ENCODE measurements around the gene MXRA5. TPM values are rescaled to one million over a fixed set of nuclear protein-coding genes. Genes with fewer than 3 reads are reported as not detected.
"Not testable (repeated sequence)": the region's sequence is repeated elsewhere in the genome, so short reads cannot be mapped to it uniquely, and the experiment has no call there.

The MXRA5 gene
- total RNA-seq, 1 donor from 2014 or later: 0.25 TPM

DNA sequence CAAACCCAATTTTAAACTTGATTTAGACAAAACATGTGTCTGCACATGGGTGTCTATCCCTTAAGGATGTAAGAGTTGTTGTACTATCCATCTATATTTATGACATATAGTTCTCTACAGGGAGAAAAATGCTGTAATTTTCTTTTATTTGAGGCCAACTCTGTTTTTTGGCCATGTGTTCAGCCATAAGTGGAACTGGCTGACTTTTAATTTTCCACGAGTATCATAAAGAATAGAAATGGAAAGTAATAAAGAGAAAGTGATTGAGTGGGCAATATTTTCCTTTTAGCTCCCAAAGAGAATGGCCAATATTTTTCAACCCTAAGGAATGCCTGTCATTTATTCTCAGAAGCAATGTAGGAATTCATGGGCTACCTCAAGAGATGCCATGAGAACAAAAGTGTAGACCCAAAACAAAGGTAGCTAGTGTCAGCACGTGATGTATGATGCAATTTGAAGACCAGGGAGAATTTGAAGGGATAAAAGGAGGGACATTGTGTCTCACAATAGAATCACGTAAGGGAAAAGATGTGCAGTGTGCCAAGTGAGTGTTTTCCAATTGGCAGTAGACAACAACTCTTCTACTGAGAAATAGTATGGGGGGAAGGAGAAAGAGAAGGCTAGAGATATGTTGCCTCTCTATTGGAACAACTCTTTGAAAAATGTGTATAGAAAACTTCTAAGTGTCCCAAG, 27.8 kb upstream of the MXRA5 start:
- TF ChIP-seq, protein P1, sequence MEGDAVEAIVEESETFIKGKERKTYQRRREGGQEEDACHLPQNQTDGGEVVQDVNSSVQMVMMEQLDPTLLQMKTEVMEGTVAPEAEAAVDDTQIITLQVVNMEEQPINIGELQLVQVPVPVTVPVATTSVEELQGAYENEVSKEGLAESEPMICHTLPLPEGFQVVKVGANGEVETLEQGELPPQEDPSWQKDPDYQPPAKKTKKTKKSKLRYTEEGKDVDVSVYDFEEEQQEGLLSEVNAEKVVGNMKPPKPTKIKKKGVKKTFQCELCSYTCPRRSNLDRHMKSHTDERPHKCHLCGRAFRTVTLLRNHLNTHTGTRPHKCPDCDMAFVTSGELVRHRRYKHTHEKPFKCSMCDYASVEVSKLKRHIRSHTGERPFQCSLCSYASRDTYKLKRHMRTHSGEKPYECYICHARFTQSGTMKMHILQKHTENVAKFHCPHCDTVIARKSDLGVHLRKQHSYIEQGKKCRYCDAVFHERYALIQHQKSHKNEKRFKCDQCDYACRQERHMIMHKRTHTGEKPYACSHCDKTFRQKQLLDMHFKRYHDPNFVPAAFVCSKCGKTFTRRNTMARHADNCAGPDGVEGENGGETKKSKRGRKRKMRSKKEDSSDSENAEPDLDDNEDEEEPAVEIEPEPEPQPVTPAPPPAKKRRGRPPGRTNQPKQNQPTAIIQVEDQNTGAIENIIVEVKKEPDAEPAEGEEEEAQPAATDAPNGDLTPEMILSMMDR (IDR thresholded peaks at IDR 0.05; ENCODE audit: partially characterized antibody, unreplicated experiment): no peak
- Mint-ChIP-seq H3K27me3 (ENCODE audit: unreplicated experiment) (no peaks in the 10 kb centered on the region), H3K4me1 (ENCODE audit: low read depth, unreplicated experiment) (no peaks in the 10 kb centered on the region), H3K4me3 (ENCODE audit: unreplicated experiment) (no peak overlapping the region), H3K9me3 (ENCODE audit: unreplicated experiment) (no peaks in the 10 kb centered on the region), H3K27ac (ENCODE audit: unreplicated experiment) (no peak overlapping the region), H3K36me3 (ENCODE audit: unreplicated experiment) (no peaks in the 10 kb centered on the region)
- DNase-seq: no peak

DNA sequence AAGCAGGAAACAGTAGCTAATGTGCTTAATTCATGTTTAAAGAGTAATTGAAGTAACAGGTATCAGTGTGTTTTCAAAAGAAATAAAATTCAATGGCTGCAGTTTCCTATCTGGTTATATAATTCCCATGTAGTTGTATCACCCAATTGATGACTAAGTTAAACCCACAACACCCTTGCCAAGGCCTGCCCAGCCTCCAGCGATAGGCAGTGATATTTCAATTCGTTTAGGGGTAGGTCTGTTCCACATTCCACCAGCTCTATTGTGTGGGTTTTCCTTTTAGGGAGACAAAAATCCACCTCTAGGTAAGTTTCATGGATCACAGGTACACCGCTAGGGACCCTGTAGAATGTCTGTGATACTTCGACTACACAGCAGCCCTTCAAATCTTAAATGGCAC, 24.7 kb upstream of the MXRA5 start:
- Mint-ChIP-seq H3K4me1 (ENCODE audit: low read depth, unreplicated experiment) (no peaks in the 10 kb centered on the region), H3K4me3 (ENCODE audit: unreplicated experiment) (no peak overlapping the region), H3K27me3 (ENCODE audit: unreplicated experiment) (no peaks in the 10 kb centered on the region), H3K27ac (ENCODE audit: unreplicated experiment) (no peak overlapping the region), H3K9me3 (ENCODE audit: unreplicated experiment) (no peaks in the 10 kb centered on the region), H3K36me3 (ENCODE audit: unreplicated experiment) (no peaks in the 10 kb centered on the region)
- no peak for DNase-seq
- TF ChIP-seq, protein P1 (IDR thresholded peaks at IDR 0.05; ENCODE audit: partially characterized antibody, unreplicated experiment): no peak

DNA sequence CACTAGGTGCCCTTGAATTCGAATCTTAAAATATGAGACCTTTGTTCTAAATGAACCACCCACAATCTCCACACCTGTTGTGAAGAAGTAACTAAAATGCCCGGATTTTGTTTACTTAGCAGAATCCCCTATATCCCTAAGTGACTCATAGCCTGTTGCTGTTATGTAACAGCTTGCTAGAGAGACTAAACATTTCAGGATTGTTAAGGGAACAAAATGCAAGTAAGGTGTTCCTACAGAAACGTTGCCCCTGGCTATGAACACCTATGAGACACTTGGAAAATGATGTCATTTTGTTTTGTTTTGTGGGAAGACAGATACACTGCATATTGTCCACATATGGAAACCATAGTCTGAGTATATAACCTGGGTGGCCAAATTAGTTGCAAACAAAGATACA, 24.2 kb upstream of the MXRA5 start:
- no peaks in the 10 kb centered on the region for H3K36me3 Mint-ChIP-seq (ENCODE audit: unreplicated experiment)
- no peaks in the 10 kb centered on the region for H3K9me3 Mint-ChIP-seq (ENCODE audit: unreplicated experiment)

DNA sequence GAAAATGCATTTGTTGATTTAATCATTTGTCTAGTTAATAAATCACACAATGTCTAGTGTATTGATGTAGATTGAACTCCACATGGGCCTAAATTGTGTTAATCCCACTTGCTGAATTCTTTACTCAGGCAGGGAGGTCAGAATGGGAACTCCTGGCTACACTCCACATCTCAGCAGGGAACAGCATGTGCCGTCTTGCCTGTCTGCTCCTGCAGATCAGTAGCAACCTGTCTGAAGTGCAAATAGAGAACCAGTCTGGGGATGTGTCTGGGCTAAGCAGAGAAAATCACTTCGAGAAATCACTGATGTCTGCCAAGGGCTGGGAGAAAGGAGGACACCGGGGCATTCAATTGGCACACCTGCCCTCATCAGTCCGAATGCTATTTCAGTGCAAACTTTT, 16.5 kb upstream of the MXRA5 start:
- Mint-ChIP-seq H3K27me3 (ENCODE audit: unreplicated experiment) (no peaks in the 10 kb centered on the region), H3K27ac (ENCODE audit: unreplicated experiment) (no peak overlapping the region)

More for the DNA sequence above, 24.2 kb upstream of the MXRA5 start:
- Mint-ChIP-seq H3K4me1 (ENCODE audit: low read depth, unreplicated experiment) (no peaks in the 10 kb centered on the region), H3K27me3 (ENCODE audit: unreplicated experiment) (no peaks in the 10 kb centered on the region), H3K4me3 (ENCODE audit: unreplicated experiment) (no peak overlapping the region), H3K27ac (ENCODE audit: unreplicated experiment) (no peak overlapping the region)
- no peak for DNase-seq
- TF ChIP-seq, protein P1 (IDR thresholded peaks at IDR 0.05; ENCODE audit: partially characterized antibody, unreplicated experiment): no peak

DNA sequence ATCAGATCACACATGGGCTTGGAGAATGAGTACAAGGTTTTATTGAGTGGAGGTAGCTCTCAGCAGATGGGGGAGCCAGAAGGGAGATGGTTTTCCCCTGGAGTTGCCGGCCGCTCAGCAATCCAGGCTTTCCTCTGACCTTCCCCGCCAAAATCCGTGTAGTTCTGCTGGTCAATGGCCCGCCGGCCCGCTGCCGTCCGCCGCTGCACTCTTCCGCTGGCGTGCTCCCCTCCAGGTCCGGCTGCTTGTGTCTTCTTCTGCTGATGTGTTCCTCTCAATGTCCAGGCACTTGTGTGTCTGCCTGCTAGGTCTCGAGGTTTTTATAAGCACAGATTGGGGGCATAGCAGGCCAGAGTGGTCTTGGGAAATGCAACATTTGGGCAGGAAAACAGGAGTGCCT, 14.4 kb upstream of the MXRA5 start:
- DNase-seq: no peak
- H3K27me3 Mint-ChIP-seq (ENCODE audit: unreplicated experiment): no peaks in the 10 kb centered on the region
- H3K4me1 Mint-ChIP-seq (ENCODE audit: low read depth, unreplicated experiment): no peaks in the 10 kb centered on the region
- no peaks in the 10 kb centered on the region for H3K36me3 Mint-ChIP-seq (ENCODE audit: unreplicated experiment)
- no peaks in the 10 kb centered on the region for H3K9me3 Mint-ChIP-seq (ENCODE audit: unreplicated experiment)
- H3K27ac Mint-ChIP-seq (ENCODE audit: unreplicated experiment): no peak overlapping the region
- no peak overlapping the region for H3K4me3 Mint-ChIP-seq (ENCODE audit: unreplicated experiment)
- TF ChIP-seq, protein P1 (IDR thresholded peaks at IDR 0.05; ENCODE audit: partially characterized antibody, unreplicated experiment): no peak

More for the DNA sequence above, 16.5 kb upstream of the MXRA5 start:
- DNase-seq: no peak
- TF ChIP-seq, protein P1 (IDR thresholded peaks at IDR 0.05; ENCODE audit: partially characterized antibody, unreplicated experiment): no peak
- Mint-ChIP-seq H3K4me1 (ENCODE audit: low read depth, unreplicated experiment) (no peaks in the 10 kb centered on the region), H3K9me3 (ENCODE audit: unreplicated experiment) (no peaks in the 10 kb centered on the region), H3K36me3 (ENCODE audit: unreplicated experiment) (no peaks in the 10 kb centered on the region), H3K4me3 (ENCODE audit: unreplicated experiment) (no peak overlapping the region)

DNA sequence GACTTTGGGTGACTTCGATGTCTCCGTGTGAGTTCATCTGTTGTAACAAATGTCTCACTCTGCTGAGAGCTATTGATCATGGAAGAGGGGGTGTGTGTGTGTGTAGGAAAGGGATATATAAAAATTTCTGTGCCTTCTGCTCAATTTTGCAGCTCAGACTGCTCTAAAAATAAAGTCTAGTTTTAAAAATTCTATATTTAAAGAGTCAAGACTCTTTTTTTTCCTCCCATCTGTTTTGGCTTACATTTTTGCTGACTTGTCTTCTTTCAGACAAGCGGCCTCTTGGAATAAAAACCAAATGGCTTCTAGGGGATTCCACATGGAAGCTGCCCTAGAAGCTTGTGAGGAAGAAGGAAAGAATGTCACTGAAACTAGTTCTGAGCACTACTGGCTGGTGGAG, 6.3 kb upstream of the MXRA5 start:
- DNase-seq; H3K27me3 Mint-ChIP-seq (ENCODE audit: unreplicated experiment); H3K36me3 Mint-ChIP-seq (ENCODE audit: unreplicated experiment); H3K27ac Mint-ChIP-seq (ENCODE audit: unreplicated experiment); H3K4me3 Mint-ChIP-seq (ENCODE audit: unreplicated experiment); H3K9me3 Mint-ChIP-seq (ENCODE audit: unreplicated experiment); H3K4me1 Mint-ChIP-seq (ENCODE audit: low read depth, unreplicated experiment): not testable (repeated sequence)

Data from glutamatergic neuron (in vitro differentiated cells).